ENCODE measurements around the gene CDKAL1.

CDKAL1 gene

GRCh38 chr6:21107796-21108195 is 573.5 kb downstream of the CDKAL1 start:
- Histone ChIP-seq H3K4me3 (replicated peaks; ENCODE audit: low read depth, low read length) (no peak overlapping the region), H3K36me3 (ENCODE audit: control insufficient read depth, insufficient read depth, low read length) (no peaks in the 10 kb centered on the region), H3K27me3 (replicated peaks; ENCODE audit: control insufficient read depth, insufficient read depth, low read length) (no peaks in the 10 kb centered on the region)
- DNase-seq (ENCODE audit: extremely low read depth, insufficient read length), result no peak
- TF ChIP-seq, protein P1, sequence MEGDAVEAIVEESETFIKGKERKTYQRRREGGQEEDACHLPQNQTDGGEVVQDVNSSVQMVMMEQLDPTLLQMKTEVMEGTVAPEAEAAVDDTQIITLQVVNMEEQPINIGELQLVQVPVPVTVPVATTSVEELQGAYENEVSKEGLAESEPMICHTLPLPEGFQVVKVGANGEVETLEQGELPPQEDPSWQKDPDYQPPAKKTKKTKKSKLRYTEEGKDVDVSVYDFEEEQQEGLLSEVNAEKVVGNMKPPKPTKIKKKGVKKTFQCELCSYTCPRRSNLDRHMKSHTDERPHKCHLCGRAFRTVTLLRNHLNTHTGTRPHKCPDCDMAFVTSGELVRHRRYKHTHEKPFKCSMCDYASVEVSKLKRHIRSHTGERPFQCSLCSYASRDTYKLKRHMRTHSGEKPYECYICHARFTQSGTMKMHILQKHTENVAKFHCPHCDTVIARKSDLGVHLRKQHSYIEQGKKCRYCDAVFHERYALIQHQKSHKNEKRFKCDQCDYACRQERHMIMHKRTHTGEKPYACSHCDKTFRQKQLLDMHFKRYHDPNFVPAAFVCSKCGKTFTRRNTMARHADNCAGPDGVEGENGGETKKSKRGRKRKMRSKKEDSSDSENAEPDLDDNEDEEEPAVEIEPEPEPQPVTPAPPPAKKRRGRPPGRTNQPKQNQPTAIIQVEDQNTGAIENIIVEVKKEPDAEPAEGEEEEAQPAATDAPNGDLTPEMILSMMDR (IDR thresholded peaks at IDR 0.05; ENCODE audit: insufficient read depth, low read length, poor library complexity, severe bottlenecking), result no peak

- no peak overlapping the region for H3K4me3 ChIP-seq (replicated peaks; ENCODE audit: low read depth, low read length)
- DNase-seq (ENCODE audit: extremely low read depth, insufficient read length), result no peak
- no peaks in the 10 kb centered on the region for H3K27me3 ChIP-seq (replicated peaks; ENCODE audit: control insufficient read depth, insufficient read depth, low read length)
- TF ChIP-seq, protein P1 (IDR thresholded peaks at IDR 0.05; ENCODE audit: insufficient read depth, low read length, poor library complexity, severe bottlenecking), result no peak
- no peaks in the 10 kb centered on the region for H3K36me3 ChIP-seq (ENCODE audit: control insufficient read depth, insufficient read depth, low read length)
These were observed 575.3 kb downstream of the CDKAL1 start for GRCh38 chr6:21109391-21110178.

DNA sequence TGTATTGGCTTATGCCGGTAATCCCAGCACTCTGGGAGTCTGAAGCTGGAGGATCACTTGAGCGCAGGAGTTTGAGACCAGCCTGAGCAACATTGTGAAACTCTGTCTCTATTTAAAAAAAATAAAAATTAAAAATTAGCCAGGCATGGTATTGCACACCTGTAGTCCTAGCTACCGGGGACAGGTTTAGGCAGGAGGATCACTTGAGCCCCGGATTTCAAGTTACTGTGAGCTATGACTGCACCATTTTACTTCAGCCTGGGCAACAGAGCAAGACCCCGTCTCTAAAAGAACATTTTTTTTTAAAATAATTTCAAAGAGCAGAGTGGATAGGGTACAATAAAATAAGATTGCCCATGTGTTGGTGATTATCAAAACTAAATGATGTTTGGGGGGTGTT is 576.4 kb downstream of the CDKAL1 start:
- H3K4me3 ChIP-seq (replicated peaks; ENCODE audit: low read depth, low read length), result no peak overlapping the region
- TF ChIP-seq, protein P1 (IDR thresholded peaks at IDR 0.05; ENCODE audit: insufficient read depth, low read length, poor library complexity, severe bottlenecking), result no peak

DNA sequence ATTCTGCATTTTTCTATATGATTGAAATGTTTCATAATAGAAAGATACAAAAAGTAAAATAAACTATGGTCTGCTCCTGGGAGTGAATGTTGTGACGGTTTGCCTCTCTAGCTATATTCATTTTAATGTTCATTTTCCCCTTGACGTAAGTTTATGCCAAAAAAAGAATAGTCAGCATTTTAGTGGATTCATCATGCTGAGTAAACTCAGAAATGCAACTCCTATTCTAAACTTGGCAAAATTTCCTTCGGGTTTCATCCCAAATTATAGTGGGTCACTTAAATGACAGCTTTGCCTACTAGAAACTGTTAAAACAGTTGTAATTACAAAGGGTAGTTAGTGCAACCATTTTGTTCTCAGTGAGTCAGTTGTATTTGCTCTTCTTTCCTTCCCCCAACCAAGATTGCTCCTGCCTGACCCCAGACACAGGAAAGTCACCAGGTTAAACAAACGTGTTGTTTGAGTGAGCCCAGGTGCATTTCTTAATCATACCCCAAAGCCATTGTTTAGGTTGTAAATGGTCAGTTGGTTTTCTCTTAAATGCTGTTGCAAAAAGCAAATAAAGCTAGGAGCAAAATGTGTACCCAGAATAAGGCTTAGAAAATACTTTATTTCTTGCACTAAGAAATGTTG is 577.0 kb downstream of the CDKAL1 start:
- no peaks in the 10 kb centered on the region for H3K27me3 ChIP-seq (replicated peaks; ENCODE audit: control insufficient read depth, insufficient read depth, low read length)
- TF ChIP-seq, protein P1 (IDR thresholded peaks at IDR 0.05; ENCODE audit: insufficient read depth, low read length, poor library complexity, severe bottlenecking), result no peak
- no peaks in the 10 kb centered on the region for H3K36me3 ChIP-seq (ENCODE audit: control insufficient read depth, insufficient read depth, low read length)
- H3K4me3 ChIP-seq (replicated peaks; ENCODE audit: low read depth, low read length), result no peak overlapping the region
- no peak for DNase-seq (ENCODE audit: extremely low read depth, insufficient read length)

More for the DNA sequence above, 576.4 kb downstream of the CDKAL1 start:
- Histone ChIP-seq H3K27me3 (replicated peaks; ENCODE audit: control insufficient read depth, insufficient read depth, low read length) (no peaks in the 10 kb centered on the region), H3K36me3 (ENCODE audit: control insufficient read depth, insufficient read depth, low read length) (no peaks in the 10 kb centered on the region)
- DNase-seq (ENCODE audit: extremely low read depth, insufficient read length), result no peak

- TF ChIP-seq, protein P1 (IDR thresholded peaks at IDR 0.05; ENCODE audit: insufficient read depth, low read length, poor library complexity, severe bottlenecking), result no peak
These were observed 580.9 kb downstream of the CDKAL1 start for GRCh38 chr6:21115111-21115510.

More at GRCh38 chr6:21115111-21115510, 580.9 kb downstream of the CDKAL1 start:
- Histone ChIP-seq H3K36me3 (ENCODE audit: control insufficient read depth, insufficient read depth, low read length) (no peaks in the 10 kb centered on the region), H3K27me3 (replicated peaks; ENCODE audit: control insufficient read depth, insufficient read depth, low read length) (no peaks in the 10 kb centered on the region), H3K4me3 (replicated peaks; ENCODE audit: low read depth, low read length) (no peak overlapping the region)
- no peak for DNase-seq (ENCODE audit: extremely low read depth, insufficient read length)
